H1 (cell line): ENCODE results near the gene ATP6V0D1. TPM values are rescaled to one million over a fixed set of nuclear protein-coding genes. Genes with fewer than 3 reads are reported as not detected.

Experiments used
- CTCF ChIA-PET: fragments of 300-600 bp; sonication (Branson Sonifier 250); formaldehyde crosslinking; loops from one replicate; lab custom pipeline; 2021; ENCODE audit not compliant: partially characterized antibody; lab: Charles Lee
- POLR2A ChIA-PET: fragments of 300-600 bp; sonication (Branson Sonifier 250); formaldehyde crosslinking; loops from one replicate; lab custom pipeline; 2021; ENCODE audit warnings: inconsistent platforms; ENCODE audit not compliant: partially characterized antibody; lab: Charles Lee
- DNase-seq, 2 experiments: peaks; one replicate each; pipeline versions ENCODE4 v3.0.0 to v3.0.0-alpha.2; 2010 to 2022; ENCODE audit warnings: low spot score in 2 of 2, low read depth in 1 of 2, mixed read lengths in 1 of 2
- FAIRE-seq: peaks from 2 replicates; lab custom pipeline; 2011; peaks lifted over from hg19 to GRCh38; lab: Jason Lieb, UNC
- H2AFZ ChIP-seq: 2 replicates; pipeline ENCODE4 v1.8.1; 2012; ENCODE audit warnings: low read length, inconsistent platforms
- H2AK5ac ChIP-seq: 2 replicates; pipeline ENCODE4 v1.6.1; 2013; ENCODE audit warnings: low read depth, low read length
- H2BK120ac ChIP-seq: replicated peaks from 2 replicates; pipeline ENCODE3; 2013; ENCODE audit warnings: low read depth, low read length, inconsistent platforms
- H2BK12ac ChIP-seq: 2 replicates; pipeline ENCODE4 v1.6.1; 2013; ENCODE audit warnings: low read depth, low read length
- H2BK15ac ChIP-seq: 2 replicates; pipeline ENCODE4 v1.6.1; 2013; ENCODE audit warnings: low read length
- H2BK20ac ChIP-seq: 2 replicates; pipeline ENCODE4 v1.6.1; 2013; ENCODE audit warnings: low read length
- H2BK5ac ChIP-seq: 2 replicates; pipeline ENCODE4 v1.6.1; 2013; ENCODE audit warnings: low read depth, low read length
- H3K14ac ChIP-seq: 2 replicates; pipeline ENCODE4 v1.6.1; 2013; ENCODE audit warnings: inconsistent platforms; ENCODE audit not compliant: insufficient read length
- H3K18ac ChIP-seq: 2 replicates; pipeline ENCODE4 v1.6.1; 2013; ENCODE audit warnings: low read length; ENCODE audit errors: extremely low read depth
- H3K23ac ChIP-seq: 2 replicates; pipeline ENCODE4 v1.6.1; 2013; ENCODE audit warnings: inconsistent platforms; ENCODE audit not compliant: insufficient read length
- H3K23me2 ChIP-seq: 2 replicates; pipeline ENCODE4 v1.6.1; 2013; ENCODE audit warnings: low read depth, low read length
- H3K27ac ChIP-seq: 2 replicates; pipeline ENCODE4 v1.6.1; 2011; ENCODE audit warnings: low read depth, low read length, inconsistent platforms
- H3K27me3 ChIP-seq, 4 experiments: replicated peaks in 1 of 4; 1 replicate in 1 of 4; 2 replicates in 3 of 4; pipeline versions ENCODE4 v1.6.1 to v1.8.1; 2011 to 2013; ENCODE audit warnings: low read length in 3 of 4, mild to moderate bottlenecking in 3 of 4, inconsistent platforms in 2 of 4, mixed read lengths in 2 of 4, moderate library complexity in 1 of 4; ENCODE audit not compliant: control insufficient read depth in 3 of 4, insufficient read depth in 3 of 4; ENCODE audit errors: extremely low read depth in 1 of 4
- H3K36me3 ChIP-seq, 4 experiments: 2 replicates each; pipeline versions ENCODE4 v1.6.1 to v1.8.1; 2011 to 2013; ENCODE audit warnings: mild to moderate bottlenecking in 4 of 4, low read length in 3 of 4, moderate library complexity in 2 of 4, control low read depth in 1 of 4, inconsistent platforms in 1 of 4; ENCODE audit not compliant: insufficient read depth in 4 of 4, control insufficient read depth in 2 of 4
- H3K4ac ChIP-seq: replicated peaks from 2 replicates; pipeline ENCODE3; 2013; ENCODE audit warnings: low read length, low read depth, mixed read lengths, inconsistent platforms; ENCODE audit not compliant: insufficient read length
- H3K4me1 ChIP-seq, 4 experiments: replicated peaks in 1 of 4; 1 replicate in 1 of 4; 2 replicates in 3 of 4; pipeline versions ENCODE4 v1.6.1 to v1.8.1; 2011 to 2013; ENCODE audit warnings: low read length in 3 of 4, inconsistent platforms in 2 of 4, mixed read lengths in 1 of 4; ENCODE audit not compliant: insufficient read depth in 4 of 4, control insufficient read depth in 3 of 4
- H3K4me2 ChIP-seq, 2 experiments: 2 replicates each; pipeline versions ENCODE4 v1.6.1 to v1.8.1; 2011 to 2013; ENCODE audit warnings: low read depth in 2 of 2, low read length in 2 of 2, control low read depth in 1 of 2, inconsistent platforms in 1 of 2, mild to moderate bottlenecking in 1 of 2; ENCODE audit not compliant: insufficient read depth in 1 of 2
- H3K4me3 ChIP-seq, 4 experiments: fragments of 200-600, 300-600 bp in 1 of 4; sonication (generic), shearing (Covaris generic), sonication (Bioruptor Twin) in 1 of 4; 2 replicates each; pipeline versions ENCODE4 v1.5.1 to v1.8.1; 2011 to 2016; ENCODE audit warnings: low read length in 4 of 4, low read depth in 3 of 4, control low read depth in 2 of 4, inconsistent platforms in 2 of 4, mild to moderate bottlenecking in 2 of 4, mixed read lengths in 1 of 4, moderate library complexity in 1 of 4; ENCODE audit not compliant: insufficient read depth in 2 of 4; ENCODE audit errors: extremely low read depth in 1 of 4
- H3K56ac ChIP-seq: replicated peaks from 2 replicates; pipeline ENCODE3; 2013; ENCODE audit warnings: low read depth, mild to moderate bottlenecking, mixed read lengths, low read length, inconsistent platforms; ENCODE audit not compliant: insufficient read length
- H3K79me1 ChIP-seq: 2 replicates; pipeline ENCODE4 v1.6.1; 2013; ENCODE audit warnings: low read depth, low read length, control low read depth
- H3K79me2 ChIP-seq, 2 experiments: 2 replicates each; pipeline versions ENCODE4 v1.6.1 to v1.8.1; 2012 to 2013; ENCODE audit warnings: low read length in 2 of 2, mild to moderate bottlenecking in 2 of 2, inconsistent platforms in 1 of 2; ENCODE audit not compliant: insufficient read depth in 2 of 2, control insufficient read depth in 1 of 2
- H3K9ac ChIP-seq, 4 experiments: replicated peaks in 1 of 4; 1 replicate in 1 of 4; 2 replicates in 3 of 4; pipeline versions ENCODE4 v1.6.1 to v1.8.1; 2011 to 2013; ENCODE audit warnings: low read depth in 3 of 4, low read length in 3 of 4, control low read depth in 2 of 4, mild to moderate bottlenecking in 2 of 4, moderate library complexity in 2 of 4, inconsistent platforms in 1 of 4; ENCODE audit errors: extremely low read depth in 1 of 4
- H3K9me3 ChIP-seq, 2 experiments: 2 replicates each; pipeline versions ENCODE4 v1.6.1 to v1.8.1; 2012 to 2013; ENCODE audit warnings: mild to moderate bottlenecking in 2 of 2, moderate library complexity in 2 of 2, control low read depth in 1 of 2, inconsistent platforms in 1 of 2, low read depth in 1 of 2, low read length in 1 of 2, mixed read lengths in 1 of 2; ENCODE audit not compliant: insufficient read depth in 2 of 2
- H4K20me1 ChIP-seq, 2 experiments: replicated peaks in 1 of 2; 2 replicates each; pipeline versions ENCODE3 to v1.8.1; 2011 to 2013; ENCODE audit warnings: inconsistent platforms in 2 of 2, low read length in 2 of 2, mild to moderate bottlenecking in 1 of 2; ENCODE audit not compliant: insufficient read depth in 2 of 2, control insufficient read depth in 1 of 2
- H4K5ac ChIP-seq: 2 replicates; pipeline ENCODE4 v1.6.1; 2013; ENCODE audit warnings: low read length, low read depth, mixed read lengths, inconsistent platforms; ENCODE audit not compliant: insufficient read length
- H4K8ac ChIP-seq: 2 replicates; pipeline ENCODE4 v1.8.0; 2013; ENCODE audit warnings: mild to moderate bottlenecking, moderate library complexity, low read length, inconsistent platforms; ENCODE audit not compliant: insufficient read depth; ENCODE audit errors: extremely low read depth
- H4K91ac ChIP-seq: replicated peaks from 2 replicates; pipeline ENCODE3; 2013; ENCODE audit warnings: low read length, mixed read lengths, inconsistent platforms; ENCODE audit not compliant: insufficient read length
- ASH2L ChIP-seq: fragments of 200-600, 300-600 bp; sonication (generic); IDR thresholded peaks from one replicate; pipeline ENCODE4 v1.7.1; 2017; ENCODE audit warnings: low read length
- E2F6 ChIP-seq: IDR thresholded peaks from 2 replicates; pipeline ENCODE4 v1.6.1; 2012; ENCODE audit warnings: inconsistent platforms
- EP300 ChIP-seq, 2 experiments: IDR thresholded peaks; 1 replicate in 1 of 2; 2 replicates in 1 of 2; pipeline ENCODE4 v1.6.1; 2011 to 2012; ENCODE audit warnings: low read depth in 2 of 2, low read length in 2 of 2, mild to moderate bottlenecking in 2 of 2, borderline replicate concordance in 1 of 2, inconsistent platforms in 1 of 2, moderate library complexity in 1 of 2
- MAX ChIP-seq: IDR thresholded peaks from 2 replicates; pipeline ENCODE4 v1.6.1; 2012; ENCODE audit warnings: inconsistent platforms
- YY1 ChIP-seq: IDR thresholded peaks from 2 replicates; pipeline ENCODE4 v1.6.1; 2011; ENCODE audit warnings: low read depth, mild to moderate bottlenecking, low read length
- WGBS, 2 experiments: shearing (Covaris generic) in 1 of 2; methylation state at CpG; one replicate each; pipeline versions ENCODE4 v1.1.6 to v1.1.7; 2013 to 2015; ENCODE audit warnings: low lambda C conversion rate in 2 of 2, mixed read lengths in 2 of 2, inconsistent platforms in 1 of 2, low coverage in 1 of 2, missing lambda C conversion rate in 1 of 2; ENCODE audit not compliant: insufficient replicate concordance in 2 of 2, insufficient coverage in 1 of 2, insufficient read length in 1 of 2; ENCODE audit errors: extremely low coverage in 1 of 2, missing lambda C conversion rate in 1 of 2; 5-methylcytosine and 5-hydroxymethylcytosine counted together
- polyA plus RNA-seq, 7 experiments: library from polyadenylated mRNA; depleted of rRNA in 3 of 7; stranded (reverse) in 5 of 7; unstranded in 2 of 7; fragments of >200 nt in 5 of 7; fragments of 200-250 nt in 2 of 7; gene quantifications; 1 replicate in 5 of 7; 2 replicates in 1 of 7; 4 replicates in 1 of 7; pipeline versions ENCODE4 v1.2.1 to v1.2.3, GENCODE V29; 2011 to 2013; ENCODE audit warnings: missing spikeins in 2 of 7, mixed read lengths in 2 of 7
- total RNA-seq: library from RNA; stranded (reverse); fragmentation: NEBNext Ultra II Directional; extraction: Animal tissue kit (Norgen Biotek cat#: 25700); gene quantifications from 2 replicates; pipeline ENCODE4 v1.2.1, GENCODE V29; 2021

The ATP6V0D1 gene
- total and polyA plus RNA-seq, 2 of the 8 experiments (the other 6 are each of a cell fraction or from before 2014, with no cell fraction given): 47.3 to 134 TPM

GRCh38 chr16:67423611-67424260 is 57.2 kb downstream of the ATP6V0D1 start:
- Histone ChIP-seq H3K56ac (peak overlapping the region; percentile 27), H3K18ac (peak overlapping the region; percentile 99), H3K9me3 (no peaks in the 10 kb centered on the region), H3K9ac (no peak overlapping the region), H3K79me2 (no peaks in the 10 kb centered on the region), H2BK120ac (peak overlapping the region; percentile 99), H3K27me3 (peaks cover 0 to under 1% (median 0%) of the 10 kb centered on the region in 4 experiments; a peak in 2 of 7 replicates), H3K36me3 (no peaks in the 10 kb centered on the region), H3K79me1 (no peaks in the 10 kb centered on the region; the same call in 1 of the 2 replicates), H3K4ac (peak overlapping the region; percentile 73), H3K23me2 (no peaks in the 10 kb centered on the region), H3K27ac (peak overlapping the region; percentile 37; the same call in 1 of the 2 replicates)
- FAIRE-seq: peak; percentile 19
- POLR2A ChIA-PET: interaction anchor here (0.8 to 2.2 kb wide), 8 partner anchors 9 to 139 kb away, joined by 3 to 14 read pairs (median 4); partner anchors contain the start of gene ATP6V0D1
- no peak for TF ChIP-seq YY1
- no peak for TF ChIP-seq EP300 (IDR thresholded peaks at IDR 0.05; ENCODE audit: borderline replicate concordance in 1 of 2, low read depth in 2 of 2, low read length in 2 of 2)
- peak; percentile 77 for TF ChIP-seq MAX
- TF ChIP-seq ASH2L: peak; percentile 13
- TF ChIP-seq E2F6: peak; percentile 90
- TF ChIP-seq, all 59 proteins: peak for 3
- CTCF ChIA-PET: interaction anchor here (1.0 to 24.6 kb wide), 8 partner anchors 12 to 67 kb away, joined by 3 to 476 read pairs (median 15); partner anchors contain the start of genes ATP6V0D1 and TPPP3
- peak overlapping the region; percentile 82; the same call in 1 of the 2 replicates for H2AK5ac ChIP-seq
- no peak overlapping the region for H3K23ac ChIP-seq
- peak overlapping the region; percentile 85 for H4K91ac ChIP-seq
- no peak overlapping the region for H2BK15ac ChIP-seq
- no peak overlapping the region for H4K8ac ChIP-seq
- peak overlapping the region; percentile 97 for H2BK12ac ChIP-seq
- no peaks in the 10 kb centered on the region for H4K20me1 ChIP-seq
- H3K4me3 ChIP-seq: peak overlapping the region in 1 of 4 experiments; percentile 52; a peak in 2 of 8 replicates
- no peak overlapping the region for H2AFZ ChIP-seq
- peaks cover 25 to 36% (median 31%) of the 10 kb centered on the region in 4 experiments for H3K4me1 ChIP-seq
- peak overlapping the region; percentile 95 for H4K5ac ChIP-seq
- 10% methylated on average over 9 of the region's 9 CpGs; no CpG with 5 or more reads in 1 of the 2 experiments for WGBS, 2 experiments
- peak overlapping the region; percentile 98; the same call in 1 of the 2 replicates for H2BK5ac ChIP-seq
- peak overlapping the region; percentile 87; the same call in 1 of the 2 replicates for H2BK20ac ChIP-seq
- H3K14ac ChIP-seq: no peak overlapping the region
- DNase-seq: no peak
- peak overlapping the region; percentile 62 to 86 for H3K4me2 ChIP-seq
